ENCODE data around the gene CWC27. TPM values are rescaled to one million over a fixed set of nuclear protein-coding genes. Genes with fewer than 3 reads are reported as not detected.

Gene CWC27
- total RNA-seq, 1 experiment from 2014 or later, result 42.7 TPM

DNA sequence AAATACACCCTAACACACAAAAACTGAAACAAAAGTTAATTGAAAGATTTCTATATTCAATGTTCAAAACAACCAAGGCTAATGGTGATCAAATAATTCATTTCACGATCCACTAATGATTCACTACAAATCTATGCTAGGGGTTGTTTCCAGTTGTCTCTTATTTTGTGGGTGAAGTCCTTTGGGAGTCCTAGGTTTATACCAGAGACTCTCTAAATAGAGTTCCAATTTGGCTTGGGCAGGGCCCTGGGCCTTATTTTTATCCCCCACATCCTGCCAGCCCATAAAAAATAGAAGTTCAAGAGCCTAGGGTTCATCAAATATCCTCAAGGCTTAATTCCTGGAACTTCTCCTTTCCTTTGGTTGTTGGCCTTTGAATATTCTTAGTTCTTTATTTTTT lies 26.3 kb upstream of the CWC27 start (continued):
- TF ChIP-seq ZNF396 (CRISPR knock-in tag; IDR thresholded peaks at IDR 0.05; ENCODE audit: borderline replicate concordance) (no peak), ZNF138 (CRISPR knock-in tag; conservative IDR thresholded peaks at IDR 0.05) (no peak), NR1H2 (CRISPR knock-in tag; IDR thresholded peaks at IDR 0.05) (no peak)
- TF ChIP-seq, protein P1, sequence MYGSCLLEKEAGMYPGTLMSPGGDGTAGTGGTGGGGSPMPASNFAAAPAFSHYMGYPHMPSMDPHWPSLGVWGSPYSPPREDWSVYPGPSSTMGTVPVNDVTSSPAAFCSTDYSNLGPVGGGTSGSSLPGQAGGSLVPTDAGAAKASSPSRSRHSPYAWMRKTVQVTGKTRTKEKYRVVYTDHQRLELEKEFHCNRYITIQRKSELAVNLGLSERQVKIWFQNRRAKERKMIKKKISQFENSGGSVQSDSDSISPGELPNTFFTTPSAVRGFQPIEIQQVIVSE (CRISPR knock-in tag; IDR thresholded peaks at IDR 0.05; ENCODE audit: borderline replicate concordance), result no peak
- TF ChIP-seq, protein P2, sequence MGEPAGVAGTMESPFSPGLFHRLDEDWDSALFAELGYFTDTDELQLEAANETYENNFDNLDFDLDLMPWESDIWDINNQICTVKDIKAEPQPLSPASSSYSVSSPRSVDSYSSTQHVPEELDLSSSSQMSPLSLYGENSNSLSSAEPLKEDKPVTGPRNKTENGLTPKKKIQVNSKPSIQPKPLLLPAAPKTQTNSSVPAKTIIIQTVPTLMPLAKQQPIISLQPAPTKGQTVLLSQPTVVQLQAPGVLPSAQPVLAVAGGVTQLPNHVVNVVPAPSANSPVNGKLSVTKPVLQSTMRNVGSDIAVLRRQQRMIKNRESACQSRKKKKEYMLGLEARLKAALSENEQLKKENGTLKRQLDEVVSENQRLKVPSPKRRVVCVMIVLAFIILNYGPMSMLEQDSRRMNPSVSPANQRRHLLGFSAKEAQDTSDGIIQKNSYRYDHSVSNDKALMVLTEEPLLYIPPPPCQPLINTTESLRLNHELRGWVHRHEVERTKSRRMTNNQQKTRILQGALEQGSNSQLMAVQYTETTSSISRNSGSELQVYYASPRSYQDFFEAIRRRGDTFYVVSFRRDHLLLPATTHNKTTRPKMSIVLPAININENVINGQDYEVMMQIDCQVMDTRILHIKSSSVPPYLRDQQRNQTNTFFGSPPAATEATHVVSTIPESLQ (CRISPR knock-in tag; IDR thresholded peaks at IDR 0.05), result no peak
- TF ChIP-seq, protein P3, sequence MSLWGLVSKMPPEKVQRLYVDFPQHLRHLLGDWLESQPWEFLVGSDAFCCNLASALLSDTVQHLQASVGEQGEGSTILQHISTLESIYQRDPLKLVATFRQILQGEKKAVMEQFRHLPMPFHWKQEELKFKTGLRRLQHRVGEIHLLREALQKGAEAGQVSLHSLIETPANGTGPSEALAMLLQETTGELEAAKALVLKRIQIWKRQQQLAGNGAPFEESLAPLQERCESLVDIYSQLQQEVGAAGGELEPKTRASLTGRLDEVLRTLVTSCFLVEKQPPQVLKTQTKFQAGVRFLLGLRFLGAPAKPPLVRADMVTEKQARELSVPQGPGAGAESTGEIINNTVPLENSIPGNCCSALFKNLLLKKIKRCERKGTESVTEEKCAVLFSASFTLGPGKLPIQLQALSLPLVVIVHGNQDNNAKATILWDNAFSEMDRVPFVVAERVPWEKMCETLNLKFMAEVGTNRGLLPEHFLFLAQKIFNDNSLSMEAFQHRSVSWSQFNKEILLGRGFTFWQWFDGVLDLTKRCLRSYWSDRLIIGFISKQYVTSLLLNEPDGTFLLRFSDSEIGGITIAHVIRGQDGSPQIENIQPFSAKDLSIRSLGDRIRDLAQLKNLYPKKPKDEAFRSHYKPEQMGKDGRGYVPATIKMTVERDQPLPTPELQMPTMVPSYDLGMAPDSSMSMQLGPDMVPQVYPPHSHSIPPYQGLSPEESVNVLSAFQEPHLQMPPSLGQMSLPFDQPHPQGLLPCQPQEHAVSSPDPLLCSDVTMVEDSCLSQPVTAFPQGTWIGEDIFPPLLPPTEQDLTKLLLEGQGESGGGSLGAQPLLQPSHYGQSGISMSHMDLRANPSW (CRISPR knock-in tag; conservative IDR thresholded peaks at IDR 0.05; ENCODE audit: low read depth), result no peak

DNA sequence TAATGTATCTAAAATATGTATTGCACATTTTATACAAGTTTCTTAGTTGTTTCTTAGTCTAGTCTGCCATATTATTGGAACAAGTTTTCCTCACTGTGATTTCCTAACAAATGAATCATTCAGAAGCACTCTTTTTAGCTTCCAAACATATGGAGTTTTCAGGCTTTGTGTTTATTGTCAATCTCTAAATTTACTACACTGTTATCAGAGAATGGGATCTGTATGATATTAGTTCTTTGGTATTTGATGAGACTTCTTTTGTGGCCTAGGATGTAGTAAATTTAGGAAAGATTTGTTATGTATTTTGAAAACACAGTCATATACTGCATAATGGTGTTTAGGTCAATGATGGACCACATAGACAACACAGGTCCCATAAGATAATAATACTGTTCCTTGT lies 25.9 kb upstream of the CWC27 start:
- H3K27ac Mint-ChIP-seq, result no peak overlapping the region
- TF ChIP-seq NFE2L1 (CRISPR knock-in tag; IDR thresholded peaks at IDR 0.05) (no peak), GRHL2 (CRISPR knock-in tag; IDR thresholded peaks at IDR 0.05; ENCODE audit: insufficient replicate concordance, severe bottlenecking) (no peak), ATF1 (CRISPR knock-in tag; IDR thresholded peaks at IDR 0.05) (no peak)
- TF ChIP-seq, protein P4, sequence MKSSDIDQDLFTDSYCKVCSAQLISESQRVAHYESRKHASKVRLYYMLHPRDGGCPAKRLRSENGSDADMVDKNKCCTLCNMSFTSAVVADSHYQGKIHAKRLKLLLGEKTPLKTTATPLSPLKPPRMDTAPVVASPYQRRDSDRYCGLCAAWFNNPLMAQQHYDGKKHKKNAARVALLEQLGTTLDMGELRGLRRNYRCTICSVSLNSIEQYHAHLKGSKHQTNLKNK (CRISPR knock-in tag; IDR thresholded peaks at IDR 0.05), result no peak
- TF ChIP-seq, protein P5, sequence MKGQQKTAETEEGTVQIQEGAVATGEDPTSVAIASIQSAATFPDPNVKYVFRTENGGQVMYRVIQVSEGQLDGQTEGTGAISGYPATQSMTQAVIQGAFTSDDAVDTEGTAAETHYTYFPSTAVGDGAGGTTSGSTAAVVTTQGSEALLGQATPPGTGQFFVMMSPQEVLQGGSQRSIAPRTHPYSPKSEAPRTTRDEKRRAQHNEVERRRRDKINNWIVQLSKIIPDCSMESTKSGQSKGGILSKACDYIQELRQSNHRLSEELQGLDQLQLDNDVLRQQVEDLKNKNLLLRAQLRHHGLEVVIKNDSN (CRISPR knock-in tag; IDR thresholded peaks at IDR 0.05), result no peak
- TF ChIP-seq, protein P3 (CRISPR knock-in tag; conservative IDR thresholded peaks at IDR 0.05; ENCODE audit: low read depth), result no peak
- TF ChIP-seq, protein P6, sequence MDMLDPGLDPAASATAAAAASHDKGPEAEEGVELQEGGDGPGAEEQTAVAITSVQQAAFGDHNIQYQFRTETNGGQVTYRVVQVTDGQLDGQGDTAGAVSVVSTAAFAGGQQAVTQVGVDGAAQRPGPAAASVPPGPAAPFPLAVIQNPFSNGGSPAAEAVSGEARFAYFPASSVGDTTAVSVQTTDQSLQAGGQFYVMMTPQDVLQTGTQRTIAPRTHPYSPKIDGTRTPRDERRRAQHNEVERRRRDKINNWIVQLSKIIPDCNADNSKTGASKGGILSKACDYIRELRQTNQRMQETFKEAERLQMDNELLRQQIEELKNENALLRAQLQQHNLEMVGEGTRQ (CRISPR knock-in tag; IDR thresholded peaks at IDR 0.05), result no peak
- H3K9me3 Mint-ChIP-seq, result peaks cover under 1% of the 10 kb centered on the region; the same call in 1 of the 2 replicates
- H3K27me3 Mint-ChIP-seq (ENCODE audit: low read depth), result no peaks in the 10 kb centered on the region
- peaks cover 22% of the 10 kb centered on the region for H3K4me1 Mint-ChIP-seq
- no peak for DNase-seq (ENCODE audit: low spot score)
- peaks cover 14% of the 10 kb centered on the region for H3K36me3 Mint-ChIP-seq
- POLR2A ChIA-PET, result no interaction called here
- ATAC-seq, result no peak
- H3K4me3 Mint-ChIP-seq, result no peak overlapping the region
- CTCF ChIA-PET, result no interaction called here

DNA sequence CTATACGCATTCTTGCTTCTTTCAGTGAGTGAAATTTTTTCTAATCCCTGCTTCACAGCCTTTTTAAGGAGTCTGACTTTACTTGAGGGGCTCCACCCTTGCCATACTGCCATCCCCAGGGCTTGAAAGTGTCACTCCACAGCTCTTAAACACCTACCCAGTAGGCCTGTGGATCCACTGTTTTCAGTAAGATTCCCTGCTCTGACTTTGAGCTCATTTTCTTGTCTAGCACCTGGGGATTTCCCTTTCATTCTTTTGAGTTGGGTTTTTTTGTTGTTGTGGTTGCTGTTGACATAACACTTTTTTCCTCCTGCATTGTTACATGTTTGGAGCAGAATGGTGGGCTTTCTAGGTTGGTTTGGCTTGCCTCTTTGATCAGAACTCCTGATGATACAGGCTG lies 23.8 kb upstream of the CWC27 start:
- no peak for DNase-seq (ENCODE audit: low spot score)
- TF ChIP-seq NFYB (CRISPR knock-in tag; conservative IDR thresholded peaks at IDR 0.05; ENCODE audit: low read depth), result no peak
- TF ChIP-seq, protein P7, sequence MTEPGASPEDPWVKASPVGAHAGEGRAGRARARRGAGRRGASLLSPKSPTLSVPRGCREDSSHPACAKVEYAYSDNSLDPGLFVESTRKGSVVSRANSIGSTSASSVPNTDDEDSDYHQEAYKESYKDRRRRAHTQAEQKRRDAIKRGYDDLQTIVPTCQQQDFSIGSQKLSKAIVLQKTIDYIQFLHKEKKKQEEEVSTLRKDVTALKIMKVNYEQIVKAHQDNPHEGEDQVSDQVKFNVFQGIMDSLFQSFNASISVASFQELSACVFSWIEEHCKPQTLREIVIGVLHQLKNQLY (CRISPR knock-in tag; IDR thresholded peaks at IDR 0.05), result no peak
- TF ChIP-seq TP53 (CRISPR knock-in tag; IDR thresholded peaks at IDR 0.05), result no peak
- no peak for TF ChIP-seq NR3C1 (CRISPR knock-in tag; conservative IDR thresholded peaks at IDR 0.05; ENCODE audit: low read depth)
- TF ChIP-seq CREM (CRISPR knock-in tag; IDR thresholded peaks at IDR 0.05), result no peak
- TF ChIP-seq ELF4 (CRISPR knock-in tag; IDR thresholded peaks at IDR 0.05; ENCODE audit: low read depth), result no peak
- no peak for TF ChIP-seq TEAD4 (CRISPR knock-in tag; IDR thresholded peaks at IDR 0.05)
- TF ChIP-seq ZNF671 (CRISPR knock-in tag; IDR thresholded peaks at IDR 0.05), result no peak
- TF ChIP-seq SP1 (CRISPR knock-in tag; conservative IDR thresholded peaks at IDR 0.05), result no peak

More for the DNA sequence above, 23.8 kb upstream of the CWC27 start:
- peak overlapping the region; percentile 61 for H3K27ac Mint-ChIP-seq
- peaks cover 22% of the 10 kb centered on the region for H3K4me1 Mint-ChIP-seq
- H3K27me3 Mint-ChIP-seq (ENCODE audit: low read depth), result no peaks in the 10 kb centered on the region
- ATAC-seq, result peak; percentile 66
- peaks cover 10% of the 10 kb centered on the region for H3K36me3 Mint-ChIP-seq
- H3K9me3 Mint-ChIP-seq, result peaks cover 3% of the 10 kb centered on the region; the same call in 1 of the 2 replicates
- H3K4me3 Mint-ChIP-seq, result no peak overlapping the region
- ChIA-PET POLR2A (no interaction called here), CTCF (interaction anchor here (1.3 kb wide), 1 partner anchor 63 kb away, joined by 3 read pairs; no protein-coding TSS in a partner anchor)

Data from WTC11 (cell line).